ENCODE results near the gene PPIG.

Gene PPIG

DNA sequence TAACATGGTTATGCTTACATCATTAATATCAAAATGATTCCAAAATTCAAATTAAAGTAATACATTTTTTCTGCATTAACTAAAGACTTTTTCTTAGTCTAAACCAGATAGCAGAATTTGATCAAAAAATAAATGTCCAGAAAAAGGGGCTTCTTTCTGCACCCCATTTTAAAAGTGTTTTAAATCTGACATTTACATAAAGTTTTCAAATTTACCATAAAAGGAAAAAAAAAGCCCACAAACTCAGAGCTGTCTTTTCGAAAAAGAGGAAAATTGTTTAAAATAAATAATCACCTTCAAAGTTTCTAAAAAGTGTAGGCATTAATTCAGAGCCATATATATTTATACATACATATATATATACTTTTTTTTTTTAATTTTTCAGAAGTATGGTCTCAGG is 12.0 kb upstream of the PPIG start:
- TF ChIP-seq ZNF658 (tag by site-specific recombination; IDR thresholded peaks at IDR 0.05) (no peak), ZNF426 (tag by site-specific recombination; IDR thresholded peaks at IDR 0.05) (0 out of 2 replicates have a peak, but pooled peaks have one; percentile 3)
- H3K9me3 ChIP-seq (ENCODE audit: control insufficient read depth, insufficient read depth, low read depth, low read length): no peaks in the 10 kb centered on the region
- POLR2A ChIA-PET: interaction anchor here (0.5 to 2.0 kb wide), 2 partner anchors 12 to 254 kb away, joined by 3 to 23 read pairs; partner anchors contain the start of gene PPIG
- no peak overlapping the region for H3K27ac ChIP-seq (ENCODE audit: extremely low read depth, low read depth, low read length)
- peaks cover 0 to 9% of the 10 kb centered on the region in 2 experiments; a peak in 1 of 3 replicates for H3K36me3 ChIP-seq (ENCODE audit: control insufficient read depth in 2 of 2, insufficient read depth in 1 of 2, low read length in 2 of 2)
- H3K4me1 ChIP-seq (ENCODE audit: control insufficient read depth, insufficient read depth, low read length): no peaks in the 10 kb centered on the region
- peak overlapping the region; percentile 74 for H3K4me3 ChIP-seq (ENCODE audit: low read depth, low read length)
- CTCF ChIA-PET: interaction anchor here (0.5 to 1.5 kb wide), 6 partner anchors 9 to 229 kb away, joined by 3 to 6 read pairs (median 4); no protein-coding TSS in a partner anchor

- Histone ChIP-seq H3K27ac (ENCODE audit: extremely low read depth, low read depth, low read length) (peak overlapping the region; percentile 24), H3K9me3 (ENCODE audit: control insufficient read depth, insufficient read depth, low read depth, low read length) (no peaks in the 10 kb centered on the region), H3K4me3 (ENCODE audit: low read depth, low read length) (peak overlapping the region; percentile 74), H3K4me1 (ENCODE audit: control insufficient read depth, insufficient read depth, low read length) (no peaks in the 10 kb centered on the region), H3K36me3 (ENCODE audit: control insufficient read depth in 2 of 2, insufficient read depth in 1 of 2, low read length in 2 of 2) (peaks cover 0 to 5% of the 10 kb centered on the region in 2 experiments; a peak in 1 of 3 replicates)
- CTCF ChIA-PET: interaction anchor here (1.0 to 1.5 kb wide), 3 partner anchors 10 to 120 kb away, joined by 4 to 6 read pairs (median 6); no protein-coding TSS in a partner anchor
- POLR2A ChIA-PET: interaction anchor here (0.8 to 2.0 kb wide), 2 partner anchors 12 to 67 kb away, joined by 4 to 23 read pairs; partner anchors contain the start of gene PPIG
- TF ChIP-seq ZNF621 (tag by site-specific recombination; IDR thresholded peaks at IDR 0.05): no peak
- no peak for TF ChIP-seq ZNF830 (tag by site-specific recombination; IDR thresholded peaks at IDR 0.05; ENCODE audit: low read depth)
- no peak for TF ChIP-seq ZNF24 (tag by site-specific recombination; IDR thresholded peaks at IDR 0.05)
- no peak for TF ChIP-seq TRIM28 (IDR thresholded peaks at IDR 0.05; ENCODE audit: borderline replicate concordance, low read length)
- TF ChIP-seq, protein P1, sequence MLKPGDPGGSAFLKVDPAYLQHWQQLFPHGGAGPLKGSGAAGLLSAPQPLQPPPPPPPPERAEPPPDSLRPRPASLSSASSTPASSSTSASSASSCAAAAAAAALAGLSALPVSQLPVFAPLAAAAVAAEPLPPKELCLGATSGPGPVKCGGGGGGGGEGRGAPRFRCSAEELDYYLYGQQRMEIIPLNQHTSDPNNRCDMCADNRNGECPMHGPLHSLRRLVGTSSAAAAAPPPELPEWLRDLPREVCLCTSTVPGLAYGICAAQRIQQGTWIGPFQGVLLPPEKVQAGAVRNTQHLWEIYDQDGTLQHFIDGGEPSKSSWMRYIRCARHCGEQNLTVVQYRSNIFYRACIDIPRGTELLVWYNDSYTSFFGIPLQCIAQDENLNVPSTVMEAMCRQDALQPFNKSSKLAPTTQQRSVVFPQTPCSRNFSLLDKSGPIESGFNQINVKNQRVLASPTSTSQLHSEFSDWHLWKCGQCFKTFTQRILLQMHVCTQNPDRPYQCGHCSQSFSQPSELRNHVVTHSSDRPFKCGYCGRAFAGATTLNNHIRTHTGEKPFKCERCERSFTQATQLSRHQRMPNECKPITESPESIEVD (tag by site-specific recombination; IDR thresholded peaks at IDR 0.05): peak; percentile 14; the same call in 1 of the 2 replicates
- no peak for TF ChIP-seq SCRT2 (tag by site-specific recombination; IDR thresholded peaks at IDR 0.05)
- TF ChIP-seq INSM2 (tag by site-specific recombination; IDR thresholded peaks at IDR 0.05): no peak
- TF ChIP-seq YY2 (tag by site-specific recombination; IDR thresholded peaks at IDR 0.05): no peak
- TF ChIP-seq ZNF664 (tag by site-specific recombination; IDR thresholded peaks at IDR 0.05): peak; percentile 95
- no peak for TF ChIP-seq ZNF530 (tag by site-specific recombination; IDR thresholded peaks at IDR 0.05; ENCODE audit: low read depth)
- no peak for TF ChIP-seq ZFP69B (tag by site-specific recombination; IDR thresholded peaks at IDR 0.05)
Measured at GRCh38 chr2:169572821-169573159, 11.4 kb upstream of the PPIG start.

DNA sequence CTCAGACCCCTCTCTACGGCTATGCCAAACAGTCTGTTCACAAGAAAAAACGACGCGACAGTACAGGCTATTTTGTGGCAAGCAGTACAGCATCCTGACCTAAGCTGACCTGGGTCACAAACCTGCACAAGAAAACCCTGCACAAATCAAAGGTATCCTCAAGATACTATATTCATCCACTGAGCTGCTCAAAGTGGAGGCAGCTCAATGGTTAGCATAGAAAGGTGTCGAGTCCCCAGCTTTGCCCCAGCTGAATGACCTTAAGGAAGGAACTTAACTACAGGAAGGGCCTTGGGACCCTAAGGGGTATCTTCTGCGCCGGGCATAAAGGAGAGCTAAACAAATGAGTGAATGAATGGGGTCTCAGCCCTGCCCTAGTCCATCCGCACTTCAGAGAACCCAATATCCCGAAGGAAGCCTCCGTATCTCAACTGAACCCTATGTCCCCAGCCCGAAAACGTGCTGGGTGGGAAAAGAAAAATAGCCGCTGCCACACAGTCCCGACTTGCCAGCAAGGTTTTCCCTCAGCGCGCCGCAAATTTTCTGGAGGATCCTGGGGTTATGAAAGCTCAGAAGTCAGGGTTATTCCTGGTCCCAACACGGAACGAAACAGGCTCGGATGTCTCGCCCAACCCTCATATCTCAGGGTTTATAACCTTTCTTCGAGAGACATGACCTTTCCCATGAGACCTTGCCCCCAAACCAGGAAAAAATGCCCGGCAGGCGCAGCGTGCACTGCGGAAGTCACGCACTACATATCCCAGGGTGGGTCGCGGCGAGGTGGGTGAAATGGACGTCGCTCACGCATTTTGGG is 10.8 kb upstream of the PPIG start, which contains the start of gene FASTKD1:
FASTKD1 (minus strand) TSS at position 706 of the 814 bp plus-strand sequence. CDS start 1,836 bp downstream, outside the sequence.
- Histone ChIP-seq H3K27ac (ENCODE audit: extremely low read depth, low read depth, low read length) (peak within 1 kb of the TSS; percentile 24), H3K4me1 (ENCODE audit: control insufficient read depth, insufficient read depth, low read length) (no peaks in the 10 kb centered on the region), H3K4me3 (ENCODE audit: low read depth, low read length) (peak within 1 kb of the TSS; percentile 74), H3K9me3 (ENCODE audit: control insufficient read depth, insufficient read depth, low read depth, low read length) (no peaks in the 10 kb centered on the region), H3K36me3 (ENCODE audit: control insufficient read depth in 2 of 2, insufficient read depth in 1 of 2, low read length in 2 of 2) (peaks cover 0 to 2% of the 10 kb centered on the region in 2 experiments; a peak in 1 of 3 replicates)
- CTCF ChIA-PET: interaction anchor here (0.6 to 1.5 kb wide), 4 partner anchors 11 to 121 kb away, joined by 3 to 6 read pairs (median 5); partner anchors contain the start of gene BBS5
- POLR2A ChIA-PET: interaction anchor here (0.8 to 2.0 kb wide), 2 partner anchors 11 to 67 kb away, joined by 4 to 23 read pairs; partner anchors contain the start of gene PPIG
- TF ChIP-seq KLF9 (tag by site-specific recombination; IDR thresholded peaks at IDR 0.05; ENCODE audit: low read depth): no peak
- TF ChIP-seq ZNF548 (tag by site-specific recombination; IDR thresholded peaks at IDR 0.05): no peak
- TF ChIP-seq ZNF510 (tag by site-specific recombination; IDR thresholded peaks at IDR 0.05; ENCODE audit: insufficient replicate concordance): no peak
- TF ChIP-seq ZNF513 (tag by site-specific recombination; IDR thresholded peaks at IDR 0.05): no peak
- no peak for TF ChIP-seq FEZF1 (tag by site-specific recombination; IDR thresholded peaks at IDR 0.05)
- no peak for TF ChIP-seq ZNF239 (tag by site-specific recombination; IDR thresholded peaks at IDR 0.05)
- TF ChIP-seq, protein P2, sequence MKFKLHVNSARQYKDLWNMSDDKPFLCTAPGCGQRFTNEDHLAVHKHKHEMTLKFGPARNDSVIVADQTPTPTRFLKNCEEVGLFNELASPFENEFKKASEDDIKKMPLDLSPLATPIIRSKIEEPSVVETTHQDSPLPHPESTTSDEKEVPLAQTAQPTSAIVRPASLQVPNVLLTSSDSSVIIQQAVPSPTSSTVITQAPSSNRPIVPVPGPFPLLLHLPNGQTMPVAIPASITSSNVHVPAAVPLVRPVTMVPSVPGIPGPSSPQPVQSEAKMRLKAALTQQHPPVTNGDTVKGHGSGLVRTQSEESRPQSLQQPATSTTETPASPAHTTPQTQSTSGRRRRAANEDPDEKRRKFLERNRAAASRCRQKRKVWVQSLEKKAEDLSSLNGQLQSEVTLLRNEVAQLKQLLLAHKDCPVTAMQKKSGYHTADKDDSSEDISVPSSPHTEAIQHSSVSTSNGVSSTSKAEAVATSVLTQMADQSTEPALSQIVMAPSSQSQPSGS (tag by site-specific recombination; IDR thresholded peaks at IDR 0.05; ENCODE audit: low read depth): no peak
- TF ChIP-seq SCRT2 (tag by site-specific recombination; IDR thresholded peaks at IDR 0.05): no peak
- TF ChIP-seq ZNF658 (tag by site-specific recombination; IDR thresholded peaks at IDR 0.05): no peak
- TF ChIP-seq BCL11B (tag by site-specific recombination; IDR thresholded peaks at IDR 0.05; ENCODE audit: low read depth): peak; percentile 59; the same call in 1 of the 2 replicates
- no peak for TF ChIP-seq ZNF777 (tag by site-specific recombination; IDR thresholded peaks at IDR 0.05; ENCODE audit: borderline replicate concordance)
- no peak for TF ChIP-seq ZNF596 (tag by site-specific recombination; IDR thresholded peaks at IDR 0.05)
- TF ChIP-seq ZNF16 (tag by site-specific recombination; IDR thresholded peaks at IDR 0.05; ENCODE audit: low read depth): no peak

Data from HEK293 (cell line).